ENCODE results near the gene GEMIN7. TPM values are rescaled to one million over a fixed set of nuclear protein-coding genes. Genes with fewer than 3 reads are reported as not detected.

Gene GEMIN7
- total and polyA plus RNA-seq, 2 of the 13 experiments (the other 11 are each of a cell fraction or from before 2014, with no cell fraction given) = 24.1 to 30.6 TPM

GRCh38 chr19:45092747-45093678, 14.0 kb downstream of the GEMIN7 start, which contains the start of gene PPP1R37 (continued):
- TF ChIP-seq ZBTB39 (CRISPR knock-in tag; IDR thresholded peaks at IDR 0.05) (0 out of 2 replicates have a peak, but pooled peaks have one; percentile 16), SKI (IDR thresholded peaks at IDR 0.05; ENCODE audit: partially characterized antibody) (peak; percentile 93), KDM2A (CRISPR knock-in tag; IDR thresholded peaks at IDR 0.05; ENCODE audit: borderline replicate concordance, low read depth) (peak; percentile 99), ZNF224 (CRISPR knock-in tag; IDR thresholded peaks at IDR 0.05) (peak; percentile 91), NR2C2 (CRISPR knock-in tag; IDR thresholded peaks at IDR 0.05; ENCODE audit: borderline replicate concordance) (peak; percentile 57; the same call in 1 of the 2 replicates), TAF15 (IDR thresholded peaks at IDR 0.05; ENCODE audit: low read depth, low read length, poor library complexity, severe bottlenecking) (no peak), ZNF639 (CRISPR knock-in tag; conservative IDR thresholded peaks at IDR 0.05) (peak; percentile 98), ARID4A (CRISPR knock-in tag; IDR thresholded peaks at IDR 0.05; ENCODE audit: borderline replicate concordance) (peak; percentile 93), UBTF (CRISPR knock-in tag; IDR thresholded peaks at IDR 0.05) (peak; percentile 88), CENPT (CRISPR knock-in tag; IDR thresholded peaks at IDR 0.05; ENCODE audit: low read depth) (no peak), CREM (IDR thresholded peaks at IDR 0.05) (peak; percentile 65), CREM (CRISPR knock-in tag; IDR thresholded peaks at IDR 0.05) (no peak), HCFC1 (IDR thresholded peaks at IDR 0.05; ENCODE audit: low read depth, low read length) (peak; percentile 51), ZNF607 (CRISPR knock-in tag; IDR thresholded peaks at IDR 0.05; ENCODE audit: borderline replicate concordance) (peak; percentile 68; the same call in 1 of the 2 replicates), ZFP82 (CRISPR knock-in tag; IDR thresholded peaks at IDR 0.05; ENCODE audit: borderline replicate concordance) (peak; percentile 78; the same call in 1 of the 2 replicates), TGIF2 (CRISPR knock-in tag; IDR thresholded peaks at IDR 0.05) (peak; percentile 76; the same call in 1 of the 2 replicates), ZNF34 (CRISPR knock-in tag; IDR thresholded peaks at IDR 0.05; ENCODE audit: borderline replicate concordance) (0 out of 2 replicates have a peak, but pooled peaks have one; percentile 38), TP53 (CRISPR knock-in tag; conservative IDR thresholded peaks at IDR 0.05) (peak; percentile 31; the same call in 1 of the 2 replicates)
